ENCODE data around the gene CASQ2. TPM values are rescaled to one million over a fixed set of nuclear protein-coding genes. Genes with fewer than 3 reads are reported as not detected.
"Not testable (repeated sequence)": the region's sequence is repeated elsewhere in the genome, so short reads cannot be mapped to it uniquely, and the experiment has no call there.

Gene CASQ2
- polyA plus RNA-seq, 1 donor: 1.8 TPM

- WGBS (ENCODE audit: insufficient coverage, low lambda C conversion rate): no CpG with 5 or more reads among the region's 3 CpGs
- Histone ChIP-seq H3K36me3 (ENCODE audit: control insufficient read depth, insufficient read depth, low read length) (no peaks in the 10 kb centered on the region), H3K27me3 (ENCODE audit: control insufficient read depth, insufficient read depth, low read length) (peaks cover 4% of the 10 kb centered on the region), H3K27ac (ENCODE audit: low read length) (no peak overlapping the region), H3K4me3 (ENCODE audit: low read length) (no peak overlapping the region), H3K4me1 (ENCODE audit: control insufficient read depth, insufficient read depth, low read length) (no peaks in the 10 kb centered on the region), H3K9me3 (ENCODE audit: control insufficient read depth, low read depth, low read length) (no peaks in the 10 kb centered on the region)
- DNase-seq: no peak
These were observed 13.3 kb upstream of the CASQ2 start for GRCh38 chr1:115781851-115782250.

GRCh38 chr1:115781343-115781742, 12.8 kb upstream of the CASQ2 start:
- Histone ChIP-seq H3K9me3 (ENCODE audit: control insufficient read depth, low read depth, low read length) (no peaks in the 10 kb centered on the region), H3K4me1 (ENCODE audit: control insufficient read depth, insufficient read depth, low read length) (no peaks in the 10 kb centered on the region), H3K27me3 (ENCODE audit: control insufficient read depth, insufficient read depth, low read length) (peaks cover 4% of the 10 kb centered on the region), H3K4me3 (ENCODE audit: low read length) (no peak overlapping the region), H3K36me3 (ENCODE audit: control insufficient read depth, insufficient read depth, low read length) (no peaks in the 10 kb centered on the region), H3K27ac (ENCODE audit: low read length) (no peak overlapping the region)
- DNase-seq: no peak
- WGBS (ENCODE audit: insufficient coverage, low lambda C conversion rate): no CpG with 5 or more reads among the region's 1 CpG

- not testable (repeated sequence) for H3K27ac ChIP-seq (ENCODE audit: low read length); H3K27me3 ChIP-seq (ENCODE audit: control insufficient read depth, insufficient read depth, low read length); H3K36me3 ChIP-seq (ENCODE audit: control insufficient read depth, insufficient read depth, low read length); H3K4me1 ChIP-seq (ENCODE audit: control insufficient read depth, insufficient read depth, low read length); H3K9me3 ChIP-seq (ENCODE audit: control insufficient read depth, low read depth, low read length); H3K4me3 ChIP-seq (ENCODE audit: low read length); DNase-seq
- WGBS (ENCODE audit: insufficient coverage, low lambda C conversion rate): no CpG with 5 or more reads among the region's 2 CpGs
These were observed 12.1 kb upstream of the CASQ2 start for GRCh38 chr1:115780655-115781054.

- H3K4me1 ChIP-seq (ENCODE audit: control insufficient read depth, insufficient read depth, low read length); DNase-seq; H3K9me3 ChIP-seq (ENCODE audit: control insufficient read depth, low read depth, low read length); H3K27ac ChIP-seq (ENCODE audit: low read length); H3K36me3 ChIP-seq (ENCODE audit: control insufficient read depth, insufficient read depth, low read length); H3K27me3 ChIP-seq (ENCODE audit: control insufficient read depth, insufficient read depth, low read length); H3K4me3 ChIP-seq (ENCODE audit: low read length): not testable (repeated sequence)
- WGBS (ENCODE audit: insufficient coverage, low lambda C conversion rate): no CpG with 5 or more reads among the region's 1 CpG
These were observed 10.6 kb upstream of the CASQ2 start for GRCh38 chr1:115779075-115779474.

GRCh38 chr1:115771847-115772457, 3.4 kb upstream of the CASQ2 start:
- H3K4me1 ChIP-seq (ENCODE audit: control insufficient read depth, insufficient read depth, low read length): peaks cover 4% of the 10 kb centered on the region
- H3K36me3 ChIP-seq (ENCODE audit: control insufficient read depth, insufficient read depth, low read length): no peaks in the 10 kb centered on the region
- no peak overlapping the region for H3K4me3 ChIP-seq (ENCODE audit: low read length)
- peak; percentile 59 to 74 for DNase-seq
- no peak overlapping the region for H3K27ac ChIP-seq (ENCODE audit: low read length)
- H3K9me3 ChIP-seq (ENCODE audit: control insufficient read depth, low read depth, low read length): no peaks in the 10 kb centered on the region
- no CpG with 5 or more reads among the region's 10 CpGs for WGBS (ENCODE audit: insufficient coverage, low lambda C conversion rate)
- H3K27me3 ChIP-seq (ENCODE audit: control insufficient read depth, insufficient read depth, low read length): no peaks in the 10 kb centered on the region

- DNase-seq: no peak
- WGBS (ENCODE audit: insufficient coverage, low lambda C conversion rate): no CpG with 5 or more reads among the region's 14 CpGs
- H3K4me1 ChIP-seq (ENCODE audit: control insufficient read depth, insufficient read depth, low read length): peaks cover 4% of the 10 kb centered on the region
- no peak overlapping the region for H3K4me3 ChIP-seq (ENCODE audit: low read length)
- no peaks in the 10 kb centered on the region for H3K27me3 ChIP-seq (ENCODE audit: control insufficient read depth, insufficient read depth, low read length)
- no peaks in the 10 kb centered on the region for H3K9me3 ChIP-seq (ENCODE audit: control insufficient read depth, low read depth, low read length)
- no peaks in the 10 kb centered on the region for H3K36me3 ChIP-seq (ENCODE audit: control insufficient read depth, insufficient read depth, low read length)
- H3K27ac ChIP-seq (ENCODE audit: low read length): no peak overlapping the region
These were observed 2.8 kb upstream of the CASQ2 start for GRCh38 chr1:115771094-115771846.

- no CpG with 5 or more reads among the region's 4 CpGs for WGBS (ENCODE audit: insufficient coverage, low lambda C conversion rate)
- H3K9me3 ChIP-seq (ENCODE audit: control insufficient read depth, low read depth, low read length): no peaks in the 10 kb centered on the region
- H3K4me3 ChIP-seq (ENCODE audit: low read length): no peak overlapping the region
- no peaks in the 10 kb centered on the region for H3K36me3 ChIP-seq (ENCODE audit: control insufficient read depth, insufficient read depth, low read length)
- H3K4me1 ChIP-seq (ENCODE audit: control insufficient read depth, insufficient read depth, low read length): peaks cover 4% of the 10 kb centered on the region
- DNase-seq: no peak
- no peaks in the 10 kb centered on the region for H3K27me3 ChIP-seq (ENCODE audit: control insufficient read depth, insufficient read depth, low read length)
- no peak overlapping the region for H3K27ac ChIP-seq (ENCODE audit: low read length)
These were observed 1.1 kb downstream of the CASQ2 start for GRCh38 chr1:115767403-115767802.

GRCh38 chr1:115765091-115765490, 3.4 kb downstream of the CASQ2 start:
- no peaks in the 10 kb centered on the region for H3K27me3 ChIP-seq (ENCODE audit: control insufficient read depth, insufficient read depth, low read length)
- no peak overlapping the region for H3K4me3 ChIP-seq (ENCODE audit: low read length)
- no peaks in the 10 kb centered on the region for H3K4me1 ChIP-seq (ENCODE audit: control insufficient read depth, insufficient read depth, low read length)
- H3K27ac ChIP-seq (ENCODE audit: low read length): no peak overlapping the region
- no peaks in the 10 kb centered on the region for H3K36me3 ChIP-seq (ENCODE audit: control insufficient read depth, insufficient read depth, low read length)
- WGBS (ENCODE audit: insufficient coverage, low lambda C conversion rate): no CpG with 5 or more reads among the region's 1 CpG
- H3K9me3 ChIP-seq (ENCODE audit: control insufficient read depth, low read depth, low read length): no peaks in the 10 kb centered on the region
- DNase-seq: no peak

GRCh38 chr1:115764541-115764940, 4.0 kb downstream of the CASQ2 start:
- peak; percentile 18 to 25 for DNase-seq
- Histone ChIP-seq H3K36me3 (ENCODE audit: control insufficient read depth, insufficient read depth, low read length) (no peaks in the 10 kb centered on the region), H3K4me3 (ENCODE audit: low read length) (no peak overlapping the region), H3K4me1 (ENCODE audit: control insufficient read depth, insufficient read depth, low read length) (no peaks in the 10 kb centered on the region), H3K27me3 (ENCODE audit: control insufficient read depth, insufficient read depth, low read length) (no peaks in the 10 kb centered on the region), H3K27ac (ENCODE audit: low read length) (no peak overlapping the region), H3K9me3 (ENCODE audit: control insufficient read depth, low read depth, low read length) (no peaks in the 10 kb centered on the region)
- WGBS (ENCODE audit: insufficient coverage, low lambda C conversion rate): no CpG with 5 or more reads among the region's 1 CpG

GRCh38 chr1:115762779-115763178, 5.7 kb downstream of the CASQ2 start:
- no peak for DNase-seq
- no peak overlapping the region for H3K4me3 ChIP-seq (ENCODE audit: low read length)
- H3K27me3 ChIP-seq (ENCODE audit: control insufficient read depth, insufficient read depth, low read length): no peaks in the 10 kb centered on the region
- WGBS (ENCODE audit: insufficient coverage, low lambda C conversion rate): 100% methylated on average over 1 of the region's 3 CpGs
- no peaks in the 10 kb centered on the region for H3K36me3 ChIP-seq (ENCODE audit: control insufficient read depth, insufficient read depth, low read length)
- H3K4me1 ChIP-seq (ENCODE audit: control insufficient read depth, insufficient read depth, low read length): no peaks in the 10 kb centered on the region
- H3K27ac ChIP-seq (ENCODE audit: low read length): no peak overlapping the region
- no peaks in the 10 kb centered on the region for H3K9me3 ChIP-seq (ENCODE audit: control insufficient read depth, low read depth, low read length)
